OCI-LY3 (cell line): ENCODE data around the gene CHD1L.

Source experiments
- CTCF ChIP-seq: fragments of 200-600, 300-600 bp; sonication (generic); IDR thresholded peaks from 2 replicates; pipeline ENCODE4 v1.5.1; 2014; ENCODE audit warnings: antibody characterized with exemption, low read length, low read depth
- EZH2phosphoT487 ChIP-seq: fragments of 200-600 bp; shearing (Covaris generic); IDR thresholded peaks from 2 replicates; pipeline ENCODE4 v1.6.1; 2018; ENCODE audit warnings: antibody characterized with exemption, mixed run types, low read depth

- TF ChIP-seq CTCF (no peak), EZH2phosphoT487 (no peak)
Measured at GRCh38 chr1:147316968-147317367, 74.5 kb downstream of the CHD1L start.
